ENCODE results near the gene RASL12.
"Not testable (repeated sequence)": the region's sequence is repeated elsewhere in the genome, so short reads cannot be mapped to it uniquely, and the experiment has no call there.

DNA sequence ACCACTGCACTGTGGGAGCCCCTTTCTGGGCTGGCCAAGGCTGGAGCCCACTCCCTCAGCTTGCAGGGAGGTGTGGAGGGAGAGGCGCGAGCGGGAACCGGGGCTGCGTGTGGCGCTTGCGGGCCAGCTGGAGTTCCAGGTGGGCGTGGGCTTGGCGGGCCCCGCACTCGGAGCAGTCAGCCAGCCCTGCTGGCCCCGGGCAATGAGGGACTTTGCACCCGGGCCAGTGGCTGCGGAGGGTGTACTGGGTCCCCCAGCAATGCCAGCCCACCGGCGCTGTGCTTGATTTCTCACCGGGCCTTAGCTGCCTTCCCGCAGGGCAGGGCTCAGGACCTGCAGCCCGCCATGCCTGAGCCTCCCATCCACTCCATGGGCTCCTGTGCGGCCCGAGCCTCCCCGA, 7.2 kb upstream of the RASL12 start:
- TF ChIP-seq, protein P1, sequence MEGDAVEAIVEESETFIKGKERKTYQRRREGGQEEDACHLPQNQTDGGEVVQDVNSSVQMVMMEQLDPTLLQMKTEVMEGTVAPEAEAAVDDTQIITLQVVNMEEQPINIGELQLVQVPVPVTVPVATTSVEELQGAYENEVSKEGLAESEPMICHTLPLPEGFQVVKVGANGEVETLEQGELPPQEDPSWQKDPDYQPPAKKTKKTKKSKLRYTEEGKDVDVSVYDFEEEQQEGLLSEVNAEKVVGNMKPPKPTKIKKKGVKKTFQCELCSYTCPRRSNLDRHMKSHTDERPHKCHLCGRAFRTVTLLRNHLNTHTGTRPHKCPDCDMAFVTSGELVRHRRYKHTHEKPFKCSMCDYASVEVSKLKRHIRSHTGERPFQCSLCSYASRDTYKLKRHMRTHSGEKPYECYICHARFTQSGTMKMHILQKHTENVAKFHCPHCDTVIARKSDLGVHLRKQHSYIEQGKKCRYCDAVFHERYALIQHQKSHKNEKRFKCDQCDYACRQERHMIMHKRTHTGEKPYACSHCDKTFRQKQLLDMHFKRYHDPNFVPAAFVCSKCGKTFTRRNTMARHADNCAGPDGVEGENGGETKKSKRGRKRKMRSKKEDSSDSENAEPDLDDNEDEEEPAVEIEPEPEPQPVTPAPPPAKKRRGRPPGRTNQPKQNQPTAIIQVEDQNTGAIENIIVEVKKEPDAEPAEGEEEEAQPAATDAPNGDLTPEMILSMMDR (conservative IDR thresholded peaks at IDR 0.05 in 1 of 2, IDR thresholded peaks at IDR 0.05 in 1 of 2; ENCODE audit: low read depth in 1 of 2, low read length in 2 of 2) = not testable (repeated sequence)
- TF ChIP-seq EZH2 (IDR thresholded peaks at IDR 0.05; ENCODE audit: low read length, missing control alignments) = not testable (repeated sequence)

All from fibroblast of lung (primary cell).